MG63 (cell line): ENCODE data around the gene TMEM186. TPM values are rescaled to one million over a fixed set of nuclear protein-coding genes. Genes with fewer than 3 reads are reported as not detected.
A peak's percentile ranks its signal among the peaks of the same experiment; 100 is the strongest.
"Not testable (repeated sequence)": the region's sequence is repeated elsewhere in the genome, so short reads cannot be mapped to it uniquely, and the experiment has no call there.

Experiments used
- DNase-seq: peaks from one replicate; pipeline ENCODE4 v3.0.0-alpha.2; 2020
- H3K27me3 ChIP-seq: fragments of 250-450 bp; sonication (Bioruptor Pico); 2 replicates; pipeline ENCODE4 v1.5.1; 2020; ENCODE audit warnings: mild to moderate bottlenecking, moderate library complexity
- H3K36me3 ChIP-seq: fragments of 250-450 bp; sonication (Bioruptor Pico); 2 replicates; pipeline ENCODE4 v1.5.1; 2020; ENCODE audit warnings: mild to moderate bottlenecking, moderate library complexity
- H3K4me3 ChIP-seq: fragments of 250-450 bp; sonication (Bioruptor Pico); 2 replicates; pipeline ENCODE4 v1.5.1; 2020; ENCODE audit warnings: mild to moderate bottlenecking, moderate library complexity
- H3K9me3 ChIP-seq: fragments of 250-450 bp; sonication (Bioruptor Pico); 2 replicates; pipeline ENCODE4 v1.5.1; 2020; ENCODE audit warnings: mild to moderate bottlenecking, moderate library complexity
- total RNA-seq: library from RNA; depleted of rRNA; stranded (reverse); fragments of >200 nt; shearing (Covaris generic); gene quantifications from 2 replicates; pipeline ENCODE4 v1.2.3, GENCODE V29; 2014; ENCODE audit warnings: low replicate concordance; rRNA removed

The TMEM186 gene, protein sequence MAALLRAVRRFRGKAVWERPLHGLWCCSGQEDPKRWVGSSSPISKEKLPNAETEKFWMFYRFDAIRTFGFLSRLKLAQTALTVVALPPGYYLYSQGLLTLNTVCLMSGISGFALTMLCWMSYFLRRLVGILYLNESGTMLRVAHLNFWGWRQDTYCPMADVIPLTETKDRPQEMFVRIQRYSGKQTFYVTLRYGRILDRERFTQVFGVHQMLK
- 9.3 and 16.7 TPM in 2 replicates for total RNA-seq

DNA sequence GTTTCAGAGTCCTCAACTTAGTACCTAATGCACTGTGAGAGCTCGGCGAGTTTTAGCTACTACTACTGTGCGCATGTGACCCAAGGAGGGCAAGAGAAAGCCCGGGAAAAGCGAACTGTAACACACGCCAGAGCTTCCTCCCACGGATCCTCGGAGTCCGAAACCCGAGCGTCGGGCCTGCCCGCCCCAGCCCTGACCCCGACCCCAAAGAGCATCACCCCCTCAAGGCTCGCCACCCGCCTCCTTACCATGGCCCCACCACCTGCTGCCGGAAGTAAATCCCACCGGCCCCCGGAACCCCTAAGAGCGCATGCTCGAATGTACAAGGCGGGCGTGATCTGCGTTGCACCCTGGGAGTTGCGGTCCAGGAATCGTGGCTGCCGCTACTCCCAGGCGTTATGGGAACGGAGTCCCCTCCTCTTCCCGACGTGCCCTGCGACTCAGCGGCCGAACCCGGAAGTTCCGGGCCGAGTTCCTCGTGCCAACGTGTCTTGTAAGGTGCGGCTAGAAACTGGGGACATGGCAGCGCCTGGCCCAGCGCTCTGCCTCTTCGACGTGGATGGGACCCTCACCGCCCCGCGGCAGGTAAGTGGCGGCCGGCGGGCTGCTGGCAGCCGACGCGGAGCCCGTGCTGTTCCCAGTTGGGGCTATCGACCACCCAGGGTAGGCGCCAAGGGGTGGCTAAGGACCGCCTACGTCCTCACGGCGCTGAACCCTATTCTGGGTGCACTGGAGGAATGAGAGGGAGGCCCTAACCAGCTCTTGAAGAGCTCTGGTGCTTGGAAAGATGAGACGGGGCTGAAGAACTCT, at the start of gene TMEM186, which contains the start of gene PMM2:
TMEM186 (minus strand) TSS at position 276 of the 810 bp plus-strand sequence; CDS start at position 251, 25 bp downstream.
PMM2 (plus strand) TSS at position 476 of the 810 bp plus-strand sequence; CDS start at position 520, 44 bp downstream.
- Histone ChIP-seq H3K9me3 (no peaks in the 10 kb centered on the region), H3K27me3 (no peaks in the 10 kb centered on the region), H3K36me3 (peaks cover 61% of the 10 kb centered on the region), H3K4me3 (peak within 1 kb of the TSS; percentile 98)
- DNase-seq: peak; percentile 98

DNA sequence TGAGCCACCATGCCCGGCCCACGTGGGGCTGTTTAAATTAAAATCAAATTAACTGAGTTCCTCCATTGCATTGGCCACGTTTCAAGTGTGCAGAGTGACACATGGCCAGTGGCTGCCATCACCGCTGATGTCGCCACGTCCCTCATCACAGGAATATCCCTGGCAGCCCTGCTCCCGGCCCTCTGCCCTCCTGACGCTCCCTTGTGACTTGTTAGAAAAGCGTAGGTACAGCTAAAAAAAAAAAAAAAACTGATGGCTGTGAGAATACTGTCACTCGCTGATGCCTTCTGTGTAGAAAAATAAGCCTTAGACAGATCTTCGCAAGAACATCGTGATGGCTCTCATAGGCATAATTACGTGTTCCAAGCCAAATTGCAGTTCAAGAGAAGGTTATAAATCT, 49.7 kb upstream of the TMEM186 start:
- Histone ChIP-seq H3K36me3 (peaks cover 59% of the 10 kb centered on the region), H3K9me3 (no peaks in the 10 kb centered on the region), H3K27me3 (no peaks in the 10 kb centered on the region), H3K4me3 (no peak overlapping the region)
- no peak for DNase-seq

DNA sequence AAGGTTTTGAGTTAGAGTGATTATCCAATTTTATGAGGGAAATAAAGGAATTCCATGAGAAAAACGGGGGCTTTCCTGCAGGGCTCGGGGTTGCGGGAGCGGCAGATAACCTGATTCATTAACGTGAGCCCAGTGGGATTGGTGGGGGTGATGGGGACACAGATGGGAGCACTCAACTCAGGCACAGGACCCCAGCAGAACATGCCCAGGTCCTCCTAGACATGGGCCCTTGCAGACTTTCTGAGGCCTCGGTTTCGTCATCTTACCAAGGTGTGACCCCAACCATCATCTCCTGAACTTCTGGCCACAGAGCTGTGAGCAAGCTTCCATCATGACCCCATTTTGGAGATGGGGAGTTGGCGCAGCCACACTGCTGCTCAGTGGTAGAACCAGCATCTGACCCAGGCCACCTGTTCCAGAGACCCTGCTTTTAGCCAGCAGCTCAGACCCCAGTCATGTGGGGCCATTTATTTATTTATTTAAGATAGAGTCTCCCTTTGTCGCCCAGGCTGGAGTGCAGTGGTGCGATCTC, 49.0 kb upstream of the TMEM186 start:
- no peaks in the 10 kb centered on the region for H3K9me3 ChIP-seq
- no peak overlapping the region for H3K4me3 ChIP-seq
- DNase-seq: no peak
- H3K36me3 ChIP-seq: peaks cover 56% of the 10 kb centered on the region
- no peaks in the 10 kb centered on the region for H3K27me3 ChIP-seq

DNA sequence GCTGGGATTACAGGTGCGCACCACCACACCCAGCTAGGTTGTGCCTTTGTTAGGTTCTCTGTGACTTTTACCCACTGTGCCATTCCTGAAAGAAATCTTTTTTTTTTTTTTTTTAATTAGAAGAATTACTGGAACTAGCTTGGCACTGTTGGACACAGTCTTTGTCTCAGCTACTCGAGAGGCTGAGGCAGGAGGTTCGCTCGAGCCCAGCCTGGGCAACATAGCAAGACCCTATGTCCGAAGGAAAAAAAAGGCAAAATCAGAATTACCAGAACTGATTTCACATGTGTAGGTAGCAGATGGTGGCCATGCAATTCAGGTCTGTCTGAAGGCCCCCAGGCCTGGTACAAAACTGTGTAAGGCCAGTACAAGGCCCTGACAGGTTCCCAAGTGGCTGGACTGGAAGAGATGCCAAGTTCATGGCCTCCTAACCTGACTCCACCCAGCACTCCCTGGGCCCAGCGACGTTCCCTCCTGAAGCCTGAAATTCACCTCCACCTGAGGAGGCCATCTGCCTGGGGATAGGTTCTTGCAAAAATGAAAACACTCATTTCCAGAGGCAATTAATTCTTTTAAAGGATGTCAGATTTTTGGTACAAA, 48.4 kb upstream of the TMEM186 start:
- Histone ChIP-seq H3K4me3 (no peak overlapping the region), H3K27me3 (no peaks in the 10 kb centered on the region), H3K36me3 (peaks cover 49% of the 10 kb centered on the region), H3K9me3 (no peaks in the 10 kb centered on the region)
- DNase-seq: no peak

DNA sequence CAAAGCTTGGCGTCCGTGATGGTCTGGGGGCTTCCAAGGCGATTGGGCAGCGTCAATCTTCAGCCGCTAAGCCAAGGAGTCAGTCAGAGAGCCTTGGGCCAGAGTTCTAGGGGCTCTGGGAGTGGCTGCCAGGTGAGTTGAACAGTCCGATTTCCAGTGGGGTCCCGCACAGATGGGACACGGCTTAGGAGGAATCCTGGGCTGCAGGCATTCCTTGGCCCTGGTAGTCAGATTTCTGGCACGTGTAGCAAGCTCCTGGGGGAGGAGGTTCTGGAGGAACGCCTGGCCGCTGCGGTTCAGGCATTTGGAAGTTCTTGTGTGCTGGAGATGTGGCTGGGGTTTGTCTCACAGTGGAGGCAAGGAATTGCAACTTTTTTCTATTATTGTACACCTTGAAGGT, 45.9 kb upstream of the TMEM186 start:
- not testable (repeated sequence) for H3K9me3 ChIP-seq, H3K27me3 ChIP-seq, H3K4me3 ChIP-seq
- peaks cover 29% of the 10 kb centered on the region for H3K36me3 ChIP-seq
- peak; percentile 67 for DNase-seq

DNA sequence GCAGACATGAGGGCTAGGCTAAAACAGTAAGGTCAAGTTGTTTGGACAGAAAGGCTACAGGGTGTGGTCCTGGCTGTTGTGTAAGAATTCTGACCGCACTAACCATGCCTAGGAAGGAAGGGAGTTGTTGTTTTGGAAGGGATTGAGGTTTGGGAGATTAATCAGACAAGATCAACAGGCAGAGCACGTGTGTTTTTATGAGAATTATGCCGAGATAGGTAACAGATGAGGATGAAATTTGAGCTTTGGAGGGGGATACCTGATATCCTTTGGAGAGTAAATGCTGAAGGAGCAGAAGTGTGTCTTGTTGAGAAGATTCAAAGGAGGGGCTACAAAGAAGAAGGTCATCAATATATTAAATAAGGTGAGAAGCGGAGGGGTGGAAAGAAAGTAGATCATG, 44.6 kb upstream of the TMEM186 start:
- not testable (repeated sequence) for H3K27me3 ChIP-seq, H3K4me3 ChIP-seq, DNase-seq, H3K9me3 ChIP-seq
- H3K36me3 ChIP-seq: peaks cover 24% of the 10 kb centered on the region

DNA sequence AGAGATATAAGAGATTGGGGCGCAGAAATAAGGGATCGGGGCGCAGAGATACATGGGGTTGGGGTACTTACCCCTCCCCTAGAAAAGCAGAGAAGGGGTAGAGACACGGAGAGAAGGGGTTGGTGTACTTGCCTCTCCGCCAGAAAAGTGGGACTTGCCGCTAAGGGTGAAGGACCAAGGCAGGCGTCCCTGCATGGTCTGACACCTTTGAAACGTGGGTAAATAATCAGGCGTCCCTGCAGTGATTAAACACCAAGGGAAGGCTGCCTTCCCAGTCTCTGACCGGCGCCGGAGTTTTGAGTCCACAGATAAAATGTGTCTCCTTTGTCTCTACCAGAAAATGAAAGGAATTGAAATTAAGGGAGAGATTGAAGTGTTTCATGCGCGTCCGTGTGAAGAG, 40.2 kb upstream of the TMEM186 start:
- not testable (repeated sequence) for DNase-seq, H3K9me3 ChIP-seq, H3K27me3 ChIP-seq, H3K4me3 ChIP-seq
- H3K36me3 ChIP-seq: peaks cover 11% of the 10 kb centered on the region

DNA sequence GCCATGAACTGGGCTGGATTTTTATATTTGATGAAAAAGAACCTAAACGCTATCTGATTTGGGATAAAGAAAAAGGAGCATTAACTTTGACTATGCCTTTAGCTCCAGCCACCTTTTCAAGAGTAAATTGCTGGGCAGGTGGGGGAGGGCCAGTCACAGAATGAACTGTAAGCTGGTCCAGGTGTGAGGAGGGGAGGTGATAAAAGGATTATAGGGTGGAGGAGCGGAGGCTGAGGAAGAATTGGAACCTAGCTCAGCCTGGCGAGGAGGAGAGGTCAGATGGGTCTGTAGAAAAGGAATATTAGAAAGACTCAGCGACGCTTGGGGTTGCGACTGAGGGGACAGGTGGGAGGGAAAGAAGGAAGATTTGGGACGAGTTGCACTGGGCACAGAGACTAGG, 39.4 kb upstream of the TMEM186 start:
- H3K9me3 ChIP-seq, H3K4me3 ChIP-seq, H3K27me3 ChIP-seq, DNase-seq: not testable (repeated sequence)
- peaks cover 19% of the 10 kb centered on the region for H3K36me3 ChIP-seq

DNA sequence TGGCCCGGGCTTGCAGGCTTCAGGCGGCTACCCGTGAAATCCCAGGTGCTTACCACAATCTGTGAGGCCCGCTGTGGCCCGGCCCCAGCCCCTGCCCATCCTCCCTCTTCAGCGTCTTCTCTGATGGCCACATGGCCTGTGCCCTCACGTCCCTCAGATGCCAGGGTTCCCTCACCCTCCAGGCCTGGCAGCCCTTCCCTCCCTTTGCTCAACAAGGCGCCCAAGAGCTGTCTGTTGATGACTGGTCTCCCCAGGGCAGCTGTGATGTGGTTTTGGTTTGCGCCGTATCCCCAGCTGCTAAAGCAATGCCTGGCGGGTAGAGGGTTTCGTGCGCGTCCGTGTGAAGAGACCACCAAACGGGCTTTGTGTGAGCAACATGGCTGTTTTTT, 35.3 kb upstream of the TMEM186 start:
- H3K36me3 ChIP-seq: peaks cover 53% of the 10 kb centered on the region
- H3K9me3 ChIP-seq: no peaks in the 10 kb centered on the region
- H3K4me3 ChIP-seq: no peak overlapping the region
- DNase-seq: no peak
- H3K27me3 ChIP-seq: no peaks in the 10 kb centered on the region

DNA sequence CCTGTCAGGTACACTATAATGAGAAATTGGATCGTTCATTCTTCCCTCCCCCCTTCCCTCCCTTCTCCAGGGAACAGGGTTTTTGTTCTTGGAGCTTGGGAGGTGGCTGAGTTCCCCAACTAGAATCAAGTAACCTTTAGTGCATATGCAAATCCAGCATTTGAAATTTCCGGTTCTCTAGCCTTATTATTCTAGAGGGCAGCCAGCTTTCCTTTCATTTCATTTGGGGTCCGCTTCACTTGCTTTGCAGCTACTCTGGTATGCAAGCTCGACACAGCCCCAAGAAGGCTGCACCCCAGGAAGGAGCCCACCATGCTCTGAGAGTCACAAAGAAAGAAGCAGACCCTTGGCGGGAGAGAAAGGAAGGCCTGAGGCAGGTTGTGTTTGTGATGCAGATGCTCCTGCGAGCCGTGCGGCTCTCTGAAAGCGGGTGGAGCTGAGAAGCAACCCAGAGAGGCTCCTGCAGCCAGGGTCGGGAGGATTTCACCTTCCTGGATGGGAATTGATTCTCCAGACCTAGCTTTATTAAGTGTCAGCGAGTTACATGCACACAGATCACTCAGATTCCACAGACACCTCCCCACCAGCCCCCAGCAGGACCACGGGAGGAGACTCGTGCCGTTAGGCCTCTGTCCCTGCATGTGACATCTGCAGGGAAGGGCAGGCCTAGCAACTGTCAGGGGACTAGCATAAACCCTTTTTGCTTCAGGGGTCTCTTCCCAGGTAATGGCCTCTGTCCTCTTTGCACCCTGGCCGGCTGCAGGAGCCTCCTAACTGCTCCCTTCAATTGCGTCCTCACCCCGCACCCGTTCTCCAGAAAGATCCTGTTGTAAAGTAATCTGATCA, 34.7 kb upstream of the TMEM186 start:
- no peak overlapping the region for H3K4me3 ChIP-seq
- DNase-seq: no peak

DNA sequence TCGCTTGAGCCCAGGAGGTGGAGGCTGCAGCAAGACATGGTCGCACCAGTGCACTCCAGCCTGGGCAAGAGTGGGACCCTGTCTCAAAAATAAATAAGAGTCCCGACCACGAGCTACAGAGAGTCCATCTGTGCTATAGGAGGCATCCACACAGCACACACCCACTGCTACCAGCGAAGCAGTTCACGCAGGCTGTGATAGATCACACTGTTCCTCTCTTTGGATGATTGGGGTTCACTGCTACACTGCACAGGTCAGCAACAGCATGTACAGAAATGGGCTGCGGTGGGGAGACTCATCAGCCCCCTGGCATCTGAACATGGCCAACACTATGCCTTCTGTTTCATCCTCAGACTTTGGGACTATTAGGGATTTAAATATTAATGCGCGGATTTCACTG, 34.0 kb upstream of the TMEM186 start:
- no peak for DNase-seq
- Histone ChIP-seq H3K36me3 (peaks cover 56% of the 10 kb centered on the region), H3K4me3 (no peak overlapping the region), H3K27me3 (no peaks in the 10 kb centered on the region), H3K9me3 (no peaks in the 10 kb centered on the region)

More for the DNA sequence above, 34.7 kb upstream of the TMEM186 start:
- Histone ChIP-seq H3K27me3 (no peaks in the 10 kb centered on the region), H3K9me3 (no peaks in the 10 kb centered on the region), H3K36me3 (peaks cover 50% of the 10 kb centered on the region)

DNA sequence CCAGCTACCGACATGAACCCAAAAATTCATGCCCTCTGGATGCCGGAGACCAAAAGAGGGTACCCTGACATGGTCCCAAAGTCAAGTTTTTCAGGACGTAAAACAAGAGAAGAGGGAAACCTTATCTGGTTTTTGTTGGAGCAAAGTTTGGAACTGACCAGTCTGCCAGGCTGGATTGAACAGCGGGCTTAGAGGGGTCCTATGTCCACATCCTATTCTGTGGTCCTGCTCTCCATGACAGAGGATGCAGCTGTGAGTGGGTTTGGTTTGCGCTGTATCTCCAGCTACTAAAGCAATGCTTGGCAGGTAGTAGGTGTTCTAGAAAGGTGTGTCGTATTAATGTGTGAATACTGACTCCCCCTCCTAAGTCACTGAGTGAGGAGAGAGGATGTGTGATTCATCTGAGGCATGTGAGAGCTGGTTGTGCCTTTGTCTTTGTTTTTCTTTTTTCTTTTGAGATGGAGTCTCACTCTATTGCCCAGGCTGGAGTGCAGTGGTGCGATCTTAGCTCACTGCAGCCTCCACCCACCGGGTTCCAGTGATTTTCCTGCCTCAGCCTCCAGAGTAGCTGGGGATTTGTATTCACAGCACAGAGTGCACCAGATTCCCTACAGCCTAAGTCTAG, 31.2 kb upstream of the TMEM186 start:
- no peak for DNase-seq
- Histone ChIP-seq H3K36me3 (peaks cover 82% of the 10 kb centered on the region), H3K4me3 (no peak overlapping the region), H3K9me3 (no peaks in the 10 kb centered on the region), H3K27me3 (no peaks in the 10 kb centered on the region)

DNA sequence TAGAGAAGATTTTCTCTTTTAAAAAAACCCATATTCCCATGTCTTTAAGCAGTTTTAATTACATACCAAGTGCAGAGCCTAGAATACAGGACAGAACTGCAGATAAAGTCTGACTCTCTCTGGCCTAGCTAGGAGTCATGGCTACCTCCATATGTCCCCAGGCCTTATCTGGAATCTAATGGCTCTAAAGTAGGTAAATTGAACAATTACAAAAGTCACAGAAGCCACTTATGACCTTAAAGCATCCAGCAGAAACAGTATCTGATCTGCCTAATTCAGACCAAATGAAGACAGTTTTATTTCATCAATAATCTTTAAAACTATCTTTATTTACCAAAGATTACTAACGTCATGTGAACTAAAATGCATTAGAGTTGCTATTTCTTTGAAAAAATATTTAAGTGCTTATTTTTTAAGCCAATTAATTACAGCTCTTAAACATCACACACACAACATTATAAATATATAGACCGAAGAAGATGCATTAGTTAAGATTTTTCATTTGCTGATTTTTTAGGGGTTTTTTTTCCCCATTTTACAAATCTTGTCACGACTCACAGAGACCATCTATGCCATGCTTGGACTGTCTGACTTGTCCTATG, 28.9 kb upstream of the TMEM186 start:
- H3K9me3 ChIP-seq: no peaks in the 10 kb centered on the region
- H3K36me3 ChIP-seq: peaks cover 90% of the 10 kb centered on the region
- H3K27me3 ChIP-seq: no peaks in the 10 kb centered on the region
- DNase-seq: no peak
- no peak overlapping the region for H3K4me3 ChIP-seq

DNA sequence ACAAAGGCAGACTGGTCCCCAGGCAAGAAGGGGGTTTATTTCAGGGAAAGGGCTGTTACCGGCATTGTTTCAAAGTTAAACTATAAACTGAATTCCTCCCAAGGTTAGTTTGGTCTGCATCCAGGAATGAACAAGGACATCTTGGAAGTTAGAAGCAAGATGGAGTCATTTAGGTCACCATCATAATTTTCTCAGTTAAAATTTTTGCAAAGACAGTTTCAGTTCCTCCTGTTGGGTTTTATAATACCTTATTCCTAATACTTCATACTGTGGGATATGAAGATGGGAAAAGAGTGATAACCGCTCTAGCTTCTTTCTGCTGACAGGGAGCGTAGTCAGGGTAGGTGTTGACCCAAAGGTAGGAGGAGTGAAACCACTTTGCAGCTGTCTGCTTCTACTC, 25.0 kb upstream of the TMEM186 start:
- Histone ChIP-seq H3K4me3 (no peak overlapping the region), H3K27me3 (no peaks in the 10 kb centered on the region), H3K36me3 (peaks cover 89% of the 10 kb centered on the region), H3K9me3 (no peaks in the 10 kb centered on the region)
- no peak for DNase-seq

DNA sequence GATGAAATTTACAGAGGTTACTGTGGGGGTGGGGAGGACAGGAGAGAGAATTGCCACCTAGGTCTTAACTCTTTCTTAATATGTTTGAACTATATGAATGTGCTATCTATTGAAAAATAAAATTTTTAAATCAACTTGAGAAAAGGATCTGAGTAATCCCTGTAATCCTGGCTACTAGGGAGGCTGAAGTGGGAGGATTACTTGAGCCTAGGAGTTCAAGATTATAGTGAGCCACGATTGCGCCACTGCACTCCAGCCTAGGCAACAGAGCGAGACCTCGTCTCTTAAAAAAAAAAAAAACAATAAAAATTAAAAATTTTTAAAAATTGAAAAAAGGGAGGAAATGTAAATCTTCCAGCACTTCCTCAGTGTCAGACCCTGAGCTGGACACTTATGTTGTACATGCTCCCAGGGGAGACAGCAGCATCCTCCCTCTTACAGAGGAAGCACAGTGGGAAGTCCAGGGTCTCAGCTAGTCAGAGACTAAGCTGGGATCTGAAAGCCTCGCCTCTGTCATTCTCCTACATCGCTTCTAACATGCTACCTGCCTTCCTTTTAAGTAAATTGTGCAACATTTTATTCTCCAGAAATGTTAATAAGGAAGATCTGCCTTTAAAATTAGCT, 22.1 kb upstream of the TMEM186 start:
- Histone ChIP-seq H3K9me3 (no peaks in the 10 kb centered on the region), H3K27me3 (no peaks in the 10 kb centered on the region), H3K36me3 (peaks cover 94% of the 10 kb centered on the region), H3K4me3 (no peak overlapping the region)
- no peak for DNase-seq
